Astrocyte (in vitro differentiated cells and primary cell): ENCODE results near the gene DGKI. TPM values are rescaled to one million over a fixed set of nuclear protein-coding genes. Genes with fewer than 3 reads are reported as not detected.

Experiments
- DNase-seq: peaks from one replicate; pipeline ENCODE4 v3.0.0-alpha.2; 2010; ENCODE audit warnings: low read depth
- FAIRE-seq: peaks from 2 replicates; lab custom pipeline; 2011; peaks lifted over from hg19 to GRCh38; lab: Jason Lieb, UNC
- H2AFZ ChIP-seq: 2 replicates; pipeline ENCODE4 v1.6.0; 2012; ENCODE audit warnings: low read depth, low read length, inconsistent platforms
- H3K27ac ChIP-seq: 2 replicates; pipeline ENCODE4 v1.5.1; 2011; ENCODE audit warnings: low read depth, low read length, inconsistent platforms
- H3K27me3 ChIP-seq: 2 replicates; pipeline ENCODE4 v1.6.0; 2011; ENCODE audit warnings: low read length, inconsistent platforms; ENCODE audit not compliant: insufficient read depth
- H3K36me3 ChIP-seq: 2 replicates; pipeline ENCODE4 v1.5.1; 2011; ENCODE audit warnings: low read length, inconsistent platforms; ENCODE audit not compliant: insufficient read depth
- H3K4me1 ChIP-seq: 2 replicates; pipeline ENCODE4 v1.5.1; 2011; ENCODE audit warnings: low read length, inconsistent platforms; ENCODE audit not compliant: insufficient read depth
- H3K4me2 ChIP-seq: 2 replicates; pipeline ENCODE4 v1.6.0; 2012; ENCODE audit warnings: low read length, inconsistent platforms
- H3K4me3 ChIP-seq: 2 replicates; pipeline ENCODE4 v1.5.1; 2011; ENCODE audit warnings: low read depth, mild to moderate bottlenecking, low read length, inconsistent platforms; ENCODE audit not compliant: insufficient read depth
- H3K79me2 ChIP-seq: 2 replicates; pipeline ENCODE4 v1.6.0; 2012; ENCODE audit warnings: mild to moderate bottlenecking, low read length, inconsistent platforms; ENCODE audit not compliant: insufficient read depth
- H3K9ac ChIP-seq: 2 replicates; pipeline ENCODE4 v1.6.0; 2012; ENCODE audit warnings: mild to moderate bottlenecking, low read length, inconsistent platforms
- H3K9me3 ChIP-seq: 2 replicates; pipeline ENCODE4 v1.5.1; 2012; ENCODE audit warnings: low read depth, mild to moderate bottlenecking, low read length, inconsistent platforms; ENCODE audit not compliant: insufficient read depth
- H4K20me1 ChIP-seq: 2 replicates; pipeline ENCODE4 v1.6.0; 2012; ENCODE audit warnings: low read length, inconsistent platforms; ENCODE audit not compliant: insufficient read depth
- H3K27ac Mint-ChIP-seq: one replicate; pipeline ENCODE4 v1.8.0; 2021; ENCODE audit warnings: mild to moderate bottlenecking, mixed read lengths; ENCODE audit not compliant: unreplicated experiment
- H3K27me3 Mint-ChIP-seq: one replicate; pipeline ENCODE4 v1.8.0; 2021; ENCODE audit warnings: low read depth, mixed read lengths; ENCODE audit not compliant: unreplicated experiment
- H3K36me3 Mint-ChIP-seq: one replicate; pipeline ENCODE4 v1.8.0; 2021; ENCODE audit warnings: low read depth, mixed read lengths; ENCODE audit not compliant: unreplicated experiment
- H3K4me1 Mint-ChIP-seq: one replicate; pipeline ENCODE4 v1.8.0; 2021; ENCODE audit warnings: low read depth, mixed read lengths; ENCODE audit not compliant: unreplicated experiment
- H3K4me3 Mint-ChIP-seq: one replicate; pipeline ENCODE4 v1.8.0; 2021; ENCODE audit warnings: mild to moderate bottlenecking, moderate library complexity, mixed read lengths; ENCODE audit not compliant: unreplicated experiment
- H3K9me3 Mint-ChIP-seq: one replicate; pipeline ENCODE4 v1.8.0; 2021; ENCODE audit warnings: mild to moderate bottlenecking, mixed read lengths; ENCODE audit not compliant: unreplicated experiment
- EZH2 ChIP-seq: IDR thresholded peaks from 2 replicates; pipeline ENCODE4 v1.6.1; 2012; ENCODE audit warnings: mild to moderate bottlenecking, low read length, inconsistent platforms; ENCODE audit not compliant: insufficient read depth
- total RNA-seq: library from RNA; stranded (reverse); gene quantifications from 2 replicates; pipeline ENCODE4 v1.2.1, GENCODE V29; 2021
- TF ChIP-seq, protein P1 (sequence below): IDR thresholded peaks from 2 replicates; pipeline ENCODE4 v1.5.1; 2011; ENCODE audit warnings: low read depth, mild to moderate bottlenecking, inconsistent platforms, low read length, moderate library complexity; ENCODE audit not compliant: insufficient read depth

The DGKI gene
- total RNA-seq, 1 donor from 2014 or later: 6.3 TPM

GRCh38 chr7:137862964-137863363, 16.2 kb upstream of the DGKI start:
- H2AFZ ChIP-seq: no peak overlapping the region
- Mint-ChIP-seq H3K36me3 (peaks cover 36% of the 10 kb centered on the region), H3K27ac (no peak overlapping the region), H3K9me3 (no peaks in the 10 kb centered on the region), H3K27me3 (no peaks in the 10 kb centered on the region), H3K4me1 (no peaks in the 10 kb centered on the region), H3K4me3 (no peak overlapping the region)
- H3K4me2 ChIP-seq: no peak overlapping the region
- no peaks in the 10 kb centered on the region for H3K9me3 ChIP-seq
- H3K27ac ChIP-seq: no peak overlapping the region
- TF ChIP-seq, protein P1, sequence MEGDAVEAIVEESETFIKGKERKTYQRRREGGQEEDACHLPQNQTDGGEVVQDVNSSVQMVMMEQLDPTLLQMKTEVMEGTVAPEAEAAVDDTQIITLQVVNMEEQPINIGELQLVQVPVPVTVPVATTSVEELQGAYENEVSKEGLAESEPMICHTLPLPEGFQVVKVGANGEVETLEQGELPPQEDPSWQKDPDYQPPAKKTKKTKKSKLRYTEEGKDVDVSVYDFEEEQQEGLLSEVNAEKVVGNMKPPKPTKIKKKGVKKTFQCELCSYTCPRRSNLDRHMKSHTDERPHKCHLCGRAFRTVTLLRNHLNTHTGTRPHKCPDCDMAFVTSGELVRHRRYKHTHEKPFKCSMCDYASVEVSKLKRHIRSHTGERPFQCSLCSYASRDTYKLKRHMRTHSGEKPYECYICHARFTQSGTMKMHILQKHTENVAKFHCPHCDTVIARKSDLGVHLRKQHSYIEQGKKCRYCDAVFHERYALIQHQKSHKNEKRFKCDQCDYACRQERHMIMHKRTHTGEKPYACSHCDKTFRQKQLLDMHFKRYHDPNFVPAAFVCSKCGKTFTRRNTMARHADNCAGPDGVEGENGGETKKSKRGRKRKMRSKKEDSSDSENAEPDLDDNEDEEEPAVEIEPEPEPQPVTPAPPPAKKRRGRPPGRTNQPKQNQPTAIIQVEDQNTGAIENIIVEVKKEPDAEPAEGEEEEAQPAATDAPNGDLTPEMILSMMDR: no peak
- no peak for TF ChIP-seq EZH2
- DNase-seq (no peak), FAIRE-seq (no peak)
- no peaks in the 10 kb centered on the region for H3K27me3 ChIP-seq
- no peaks in the 10 kb centered on the region for H4K20me1 ChIP-seq
- no peaks in the 10 kb centered on the region for H3K4me1 ChIP-seq
- H3K36me3 ChIP-seq: peaks cover 55% of the 10 kb centered on the region
- no peak overlapping the region for H3K4me3 ChIP-seq
- H3K79me2 ChIP-seq: no peaks in the 10 kb centered on the region
- no peak overlapping the region for H3K9ac ChIP-seq

- no peak overlapping the region for H3K4me2 ChIP-seq
- no peaks in the 10 kb centered on the region for H3K4me1 ChIP-seq
- no peak overlapping the region for H3K4me3 ChIP-seq
- Mint-ChIP-seq H3K4me1 (no peaks in the 10 kb centered on the region), H3K36me3 (peaks cover 31% of the 10 kb centered on the region), H3K4me3 (no peak overlapping the region), H3K27ac (no peak overlapping the region), H3K9me3 (no peaks in the 10 kb centered on the region), H3K27me3 (no peaks in the 10 kb centered on the region)
- no peaks in the 10 kb centered on the region for H3K9me3 ChIP-seq
- no peaks in the 10 kb centered on the region for H3K79me2 ChIP-seq
- DNase-seq (no peak), FAIRE-seq (no peak)
- H3K27me3 ChIP-seq: no peaks in the 10 kb centered on the region
- H3K36me3 ChIP-seq: peaks cover 48% of the 10 kb centered on the region
- no peak overlapping the region for H3K9ac ChIP-seq
- no peak for TF ChIP-seq EZH2
- TF ChIP-seq, protein P1: no peak
- no peaks in the 10 kb centered on the region for H4K20me1 ChIP-seq
- no peak overlapping the region for H3K27ac ChIP-seq
- no peak overlapping the region for H2AFZ ChIP-seq
Observed at GRCh38 chr7:137862358-137862757, 15.6 kb upstream of the DGKI start.

DNA sequence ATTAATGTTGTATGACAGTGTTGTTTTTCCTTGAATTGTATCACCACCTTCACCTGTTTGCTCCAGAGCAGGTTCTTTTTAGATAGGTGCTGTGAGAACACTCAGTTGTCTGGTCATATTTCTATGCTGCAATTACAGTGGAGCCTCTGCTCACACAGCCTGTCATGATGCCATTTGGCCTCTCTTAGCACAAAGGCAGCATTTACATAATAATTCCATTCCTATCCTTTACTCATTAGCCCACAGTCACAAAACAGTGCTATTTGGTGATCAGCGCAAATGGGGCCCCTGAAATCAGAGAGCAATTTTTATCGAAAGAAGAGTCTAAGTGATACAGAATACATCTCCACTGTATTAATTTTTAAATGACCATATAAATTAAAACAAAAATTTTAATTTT, 13.8 kb upstream of the DGKI start:
- H4K20me1 ChIP-seq: no peaks in the 10 kb centered on the region

More for the DNA sequence above, 13.8 kb upstream of the DGKI start:
- Histone ChIP-seq H3K4me3 (no peak overlapping the region), H3K27me3 (no peaks in the 10 kb centered on the region), H2AFZ (no peak overlapping the region), H3K79me2 (no peaks in the 10 kb centered on the region), H3K9me3 (no peaks in the 10 kb centered on the region), H3K4me2 (no peak overlapping the region), H3K36me3 (peaks cover 31% of the 10 kb centered on the region), H3K9ac (no peak overlapping the region), H3K4me1 (no peaks in the 10 kb centered on the region), H3K27ac (no peak overlapping the region)
- peaks cover 23% of the 10 kb centered on the region for H3K36me3 Mint-ChIP-seq
- H3K4me3 Mint-ChIP-seq: no peak overlapping the region
- no peaks in the 10 kb centered on the region for H3K4me1 Mint-ChIP-seq
- no peak for TF ChIP-seq EZH2
- TF ChIP-seq, protein P1: no peak
- no peaks in the 10 kb centered on the region for H3K9me3 Mint-ChIP-seq
- H3K27me3 Mint-ChIP-seq: no peaks in the 10 kb centered on the region
- H3K27ac Mint-ChIP-seq: no peak overlapping the region
- FAIRE-seq: no peak
- DNase-seq: no peak
